ENCODE measurements around the gene AIFM1. TPM values are rescaled to one million over a fixed set of nuclear protein-coding genes. Genes with fewer than 3 reads are reported as not detected.

Gene AIFM1
- total RNA-seq, 1 donor from 2014 or later: 47.7 TPM

- no peaks in the 10 kb centered on the region for H3K27me3 ChIP-seq
- no peak for DNase-seq (ENCODE audit: low spot score)
- Mint-ChIP-seq H3K36me3 (peaks cover 2% of the 10 kb centered on the region), H3K4me3 (no peak overlapping the region), H3K9me3 (no peaks in the 10 kb centered on the region), H3K27me3 (ENCODE audit: insufficient read depth, low read depth) (peaks cover 7% of the 10 kb centered on the region), H3K4me1 (peaks cover 2% of the 10 kb centered on the region), H3K27ac (no peak overlapping the region)
- no peak overlapping the region for H2AFZ ChIP-seq (replicated peaks)
- no peak overlapping the region for H3K9ac ChIP-seq
- no peaks in the 10 kb centered on the region for H3K79me2 ChIP-seq (ENCODE audit: low read depth)
- TF ChIP-seq CTCF (IDR thresholded peaks at IDR 0.05) (no peak), EZH2phosphoT487 (IDR thresholded peaks at IDR 0.05) (no peak), EZH2 (IDR thresholded peaks at IDR 0.05) (no peak)
- no peaks in the 10 kb centered on the region for H4K20me1 ChIP-seq (ENCODE audit: low read depth)
- H3F3A ChIP-seq (ENCODE audit: low read depth): no peaks in the 10 kb centered on the region
- peaks cover 3% of the 10 kb centered on the region for H3K4me1 ChIP-seq
- H3K27ac ChIP-seq: no peak overlapping the region
- no peak overlapping the region for H3K4me3 ChIP-seq
- H3K9me3 ChIP-seq (ENCODE audit: low read depth): no peaks in the 10 kb centered on the region
- H3K36me3 ChIP-seq: no peaks in the 10 kb centered on the region
- no peak overlapping the region for H3K4me2 ChIP-seq
These were observed 67.5 kb downstream of the AIFM1 start for GRCh38 chrX:130098210-130098552.

- no peak overlapping the region for H3K27ac ChIP-seq
- peaks cover 2% of the 10 kb centered on the region for H3K36me3 Mint-ChIP-seq
- no peaks in the 10 kb centered on the region for H3K79me2 ChIP-seq (ENCODE audit: low read depth)
- H3K36me3 ChIP-seq: no peaks in the 10 kb centered on the region
- H3K4me3 Mint-ChIP-seq: no peak overlapping the region
- no peak for TF ChIP-seq EZH2 (IDR thresholded peaks at IDR 0.05)
- H3K9ac ChIP-seq: no peak overlapping the region
- H3K4me2 ChIP-seq: no peak overlapping the region
- H3K27ac Mint-ChIP-seq: no peak overlapping the region
- H3F3A ChIP-seq (ENCODE audit: low read depth): no peaks in the 10 kb centered on the region
- H3K27me3 Mint-ChIP-seq (ENCODE audit: insufficient read depth, low read depth): peaks cover 7% of the 10 kb centered on the region
- H3K9me3 ChIP-seq (ENCODE audit: low read depth): no peaks in the 10 kb centered on the region
- DNase-seq (ENCODE audit: low spot score): no peak
- H4K20me1 ChIP-seq (ENCODE audit: low read depth): no peaks in the 10 kb centered on the region
- H3K4me1 Mint-ChIP-seq: no peaks in the 10 kb centered on the region
- no peaks in the 10 kb centered on the region for H3K4me1 ChIP-seq
- no peak overlapping the region for H3K4me3 ChIP-seq
- H3K27me3 ChIP-seq: no peaks in the 10 kb centered on the region
- H3K9me3 Mint-ChIP-seq: no peaks in the 10 kb centered on the region
- H2AFZ ChIP-seq (replicated peaks): no peak overlapping the region
These were observed 68.0 kb downstream of the AIFM1 start for GRCh38 chrX:130097507-130098209.

- no peak overlapping the region for H3K27ac ChIP-seq
- H3K9me3 ChIP-seq (ENCODE audit: low read depth): no peaks in the 10 kb centered on the region
- DNase-seq (ENCODE audit: low spot score): no peak
- H3F3A ChIP-seq (ENCODE audit: low read depth): no peaks in the 10 kb centered on the region
- no peak overlapping the region for H3K4me3 Mint-ChIP-seq
- no peaks in the 10 kb centered on the region for H3K36me3 Mint-ChIP-seq
- H2AFZ ChIP-seq (replicated peaks): no peak overlapping the region
- no peaks in the 10 kb centered on the region for H3K4me1 ChIP-seq
- H3K4me2 ChIP-seq: no peak overlapping the region
- TF ChIP-seq EZH2 (IDR thresholded peaks at IDR 0.05): no peak
- TF ChIP-seq CTCF (IDR thresholded peaks at IDR 0.05): no peak
- no peak for TF ChIP-seq EZH2phosphoT487 (IDR thresholded peaks at IDR 0.05)
- no peaks in the 10 kb centered on the region for H3K27me3 ChIP-seq
- H3K4me1 Mint-ChIP-seq: no peaks in the 10 kb centered on the region
- H3K79me2 ChIP-seq (ENCODE audit: low read depth): no peaks in the 10 kb centered on the region
- H3K27ac Mint-ChIP-seq: no peak overlapping the region
- no peak overlapping the region for H3K9ac ChIP-seq
- peaks cover 5% of the 10 kb centered on the region for H3K27me3 Mint-ChIP-seq (ENCODE audit: insufficient read depth, low read depth)
- H3K36me3 ChIP-seq: no peaks in the 10 kb centered on the region
- H3K4me3 ChIP-seq: no peak overlapping the region
- H3K9me3 Mint-ChIP-seq: no peaks in the 10 kb centered on the region
- no peaks in the 10 kb centered on the region for H4K20me1 ChIP-seq (ENCODE audit: low read depth)
These were observed 70.2 kb downstream of the AIFM1 start for GRCh38 chrX:130095249-130096030.

GRCh38 chrX:130094696-130095095 lies 70.9 kb downstream of the AIFM1 start:
- H3K4me3 Mint-ChIP-seq: no peak overlapping the region
- no peak for DNase-seq (ENCODE audit: low spot score)
- no peak overlapping the region for H2AFZ ChIP-seq (replicated peaks)
- H4K20me1 ChIP-seq (ENCODE audit: low read depth): no peaks in the 10 kb centered on the region
- H3K27ac Mint-ChIP-seq: no peak overlapping the region
- no peak overlapping the region for H3K4me3 ChIP-seq
- no peak overlapping the region for H3K27ac ChIP-seq
- no peaks in the 10 kb centered on the region for H3K27me3 ChIP-seq
- H3K4me1 Mint-ChIP-seq: no peaks in the 10 kb centered on the region
- no peak overlapping the region for H3K9ac ChIP-seq
- H3K4me2 ChIP-seq: no peak overlapping the region
- H3K9me3 Mint-ChIP-seq: no peaks in the 10 kb centered on the region
- TF ChIP-seq EZH2phosphoT487 (IDR thresholded peaks at IDR 0.05) (no peak), CTCF (IDR thresholded peaks at IDR 0.05) (no peak), EZH2 (IDR thresholded peaks at IDR 0.05) (no peak)
- no peaks in the 10 kb centered on the region for H3K36me3 Mint-ChIP-seq
- no peaks in the 10 kb centered on the region for H3K79me2 ChIP-seq (ENCODE audit: low read depth)
- H3K27me3 Mint-ChIP-seq (ENCODE audit: insufficient read depth, low read depth): peaks cover 2% of the 10 kb centered on the region
- no peaks in the 10 kb centered on the region for H3K4me1 ChIP-seq
- H3K36me3 ChIP-seq: no peaks in the 10 kb centered on the region
- H3F3A ChIP-seq (ENCODE audit: low read depth): no peaks in the 10 kb centered on the region
- H3K9me3 ChIP-seq (ENCODE audit: low read depth): no peaks in the 10 kb centered on the region
